Measurements from ENCODE around the gene ZNF488.

ZNF488 gene

GRCh38 chr10:47380341-47381102 is 3.6 kb downstream of the ZNF488 start:
- no peak overlapping the region for H3K9ac ChIP-seq (ENCODE audit: low read length)
- no peak for DNase-seq (ENCODE audit: low read depth)

GRCh38 chr10:47379901-47380300 is 4.2 kb downstream of the ZNF488 start:
- Histone ChIP-seq H3K27me3 (replicated peaks; ENCODE audit: control insufficient read depth, insufficient read depth, low read length) (peaks cover 56% of the 10 kb centered on the region), H3K9me3 (ENCODE audit: control insufficient read depth, low read length) (no peaks in the 10 kb centered on the region), H3K4me3 (ENCODE audit: low read length) (no peak overlapping the region), H3K36me3 (ENCODE audit: control insufficient read depth, insufficient read depth, low read length, severe bottlenecking) (no peaks in the 10 kb centered on the region), H3K9ac (ENCODE audit: low read length) (no peak overlapping the region), H3K4me1 (ENCODE audit: control insufficient read depth, insufficient read depth, low read length) (peaks cover 5% of the 10 kb centered on the region)
- DNase-seq (ENCODE audit: low read depth) = no peak

More at GRCh38 chr10:47380341-47381102, 3.6 kb downstream of the ZNF488 start:
- Histone ChIP-seq H3K27me3 (replicated peaks; ENCODE audit: control insufficient read depth, insufficient read depth, low read length) (peaks cover 56% of the 10 kb centered on the region), H3K4me1 (ENCODE audit: control insufficient read depth, insufficient read depth, low read length) (no peaks in the 10 kb centered on the region), H3K36me3 (ENCODE audit: control insufficient read depth, insufficient read depth, low read length, severe bottlenecking) (no peaks in the 10 kb centered on the region), H3K9me3 (ENCODE audit: control insufficient read depth, low read length) (no peaks in the 10 kb centered on the region), H3K4me3 (ENCODE audit: low read length) (no peak overlapping the region)

- H3K27me3 ChIP-seq (replicated peaks; ENCODE audit: control insufficient read depth, insufficient read depth, low read length) = peaks cover 56% of the 10 kb centered on the region
- no peak overlapping the region for H3K4me3 ChIP-seq (ENCODE audit: low read length)
- peaks cover 10% of the 10 kb centered on the region for H3K4me1 ChIP-seq (ENCODE audit: control insufficient read depth, insufficient read depth, low read length)
- H3K36me3 ChIP-seq (ENCODE audit: control insufficient read depth, insufficient read depth, low read length, severe bottlenecking) = no peaks in the 10 kb centered on the region
- no peak for DNase-seq (ENCODE audit: low read depth)
- no peak overlapping the region for H3K9ac ChIP-seq (ENCODE audit: low read length)
- no peaks in the 10 kb centered on the region for H3K9me3 ChIP-seq (ENCODE audit: control insufficient read depth, low read length)
These were observed 4.7 kb downstream of the ZNF488 start for GRCh38 chr10:47379445-47379785.

- Histone ChIP-seq H3K36me3 (ENCODE audit: control insufficient read depth, insufficient read depth, low read length, severe bottlenecking) (no peaks in the 10 kb centered on the region), H3K27me3 (replicated peaks; ENCODE audit: control insufficient read depth, insufficient read depth, low read length) (peaks cover 58% of the 10 kb centered on the region), H3K9ac (ENCODE audit: low read length) (no peak overlapping the region), H3K4me3 (ENCODE audit: low read length) (no peak overlapping the region), H3K9me3 (ENCODE audit: control insufficient read depth, low read length) (no peaks in the 10 kb centered on the region), H3K4me1 (ENCODE audit: control insufficient read depth, insufficient read depth, low read length) (peaks cover 12% of the 10 kb centered on the region)
- DNase-seq (ENCODE audit: low read depth) = no peak
These were observed 5.3 kb downstream of the ZNF488 start for GRCh38 chr10:47378606-47379444.

DNA sequence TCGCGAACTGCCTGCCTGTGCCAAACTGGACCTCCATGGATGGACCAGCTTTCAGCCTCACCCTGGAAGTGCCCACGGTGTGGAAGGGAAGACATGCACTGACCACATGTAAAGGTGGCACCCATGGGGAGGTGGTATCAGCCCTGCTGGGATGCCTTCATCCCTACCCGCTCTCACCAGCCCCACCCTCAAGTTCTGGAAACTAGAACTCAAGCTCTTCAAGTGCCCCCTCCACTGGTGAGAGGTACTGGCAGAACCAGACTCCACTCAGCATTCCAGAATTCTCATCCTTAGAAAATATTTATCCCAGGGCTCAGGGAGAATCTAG is 5.9 kb downstream of the ZNF488 start:
- Histone ChIP-seq H3K36me3 (ENCODE audit: control insufficient read depth, insufficient read depth, low read length, severe bottlenecking) (no peaks in the 10 kb centered on the region), H3K4me3 (ENCODE audit: low read length) (no peak overlapping the region), H3K27me3 (replicated peaks; ENCODE audit: control insufficient read depth, insufficient read depth, low read length) (peaks cover 56% of the 10 kb centered on the region), H3K9ac (ENCODE audit: low read length) (no peak overlapping the region), H3K4me1 (ENCODE audit: control insufficient read depth, insufficient read depth, low read length) (peaks cover 12% of the 10 kb centered on the region), H3K9me3 (ENCODE audit: control insufficient read depth, low read length) (no peaks in the 10 kb centered on the region)
- no peak for DNase-seq (ENCODE audit: low read depth)

- DNase-seq (ENCODE audit: low read depth) = no peak
- Histone ChIP-seq H3K36me3 (ENCODE audit: control insufficient read depth, insufficient read depth, low read length, severe bottlenecking) (no peaks in the 10 kb centered on the region), H3K9me3 (ENCODE audit: control insufficient read depth, low read length) (no peaks in the 10 kb centered on the region), H3K4me3 (ENCODE audit: low read length) (no peak overlapping the region), H3K27me3 (replicated peaks; ENCODE audit: control insufficient read depth, insufficient read depth, low read length) (peaks cover 52% of the 10 kb centered on the region), H3K9ac (ENCODE audit: low read length) (no peak overlapping the region), H3K4me1 (ENCODE audit: control insufficient read depth, insufficient read depth, low read length) (peaks cover 12% of the 10 kb centered on the region)
These were observed 7.4 kb downstream of the ZNF488 start for GRCh38 chr10:47376522-47377220.

DNA sequence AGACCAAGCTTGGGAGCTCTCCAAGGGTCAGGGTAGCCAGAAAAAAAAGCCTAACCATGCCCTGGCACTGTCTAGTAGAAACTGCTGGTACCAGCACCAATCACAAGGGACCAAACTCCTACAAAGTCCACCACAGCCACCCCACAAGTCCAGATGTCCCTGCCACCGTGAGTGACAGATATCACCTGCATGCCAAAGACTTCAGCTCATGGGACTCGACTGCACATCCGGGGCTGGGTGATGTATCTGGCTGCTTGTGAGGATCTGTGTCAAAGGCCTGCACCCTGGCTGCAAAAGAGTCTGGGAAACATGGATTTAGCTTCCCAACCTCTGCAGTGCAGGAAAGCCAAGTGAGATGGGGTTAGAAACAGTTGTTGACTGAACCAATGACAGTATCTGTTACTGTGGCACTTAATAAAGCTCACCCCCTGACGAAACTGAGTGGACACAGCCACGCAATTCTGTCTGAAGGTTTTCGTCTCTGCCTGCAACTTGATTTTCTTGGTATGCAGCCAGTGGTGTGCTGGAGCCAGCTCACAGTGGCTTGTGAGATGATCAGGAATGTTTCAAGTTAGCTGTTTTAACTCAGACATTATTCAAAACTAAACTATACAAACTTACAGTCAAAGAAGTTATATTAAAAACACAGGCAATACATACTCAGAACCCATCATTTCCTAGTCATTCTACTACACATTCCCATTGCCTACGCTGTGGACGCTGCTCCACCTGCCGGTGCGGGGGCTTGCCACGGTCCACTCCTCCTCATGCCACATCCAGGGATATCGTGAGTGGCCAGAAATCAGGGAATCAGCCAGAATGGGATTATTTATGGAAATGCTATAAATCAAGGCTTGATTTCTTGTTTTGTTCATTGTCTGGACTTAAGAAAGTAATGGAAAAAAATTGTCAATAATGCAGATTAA is 9.2 kb downstream of the ZNF488 start:
- peaks cover 36% of the 10 kb centered on the region for H3K27me3 ChIP-seq (replicated peaks; ENCODE audit: control insufficient read depth, insufficient read depth, low read length)
- no peaks in the 10 kb centered on the region for H3K36me3 ChIP-seq (ENCODE audit: control insufficient read depth, insufficient read depth, low read length, severe bottlenecking)
- H3K9me3 ChIP-seq (ENCODE audit: control insufficient read depth, low read length) = no peaks in the 10 kb centered on the region
- no peak overlapping the region for H3K4me3 ChIP-seq (ENCODE audit: low read length)
- peaks cover 12% of the 10 kb centered on the region for H3K4me1 ChIP-seq (ENCODE audit: control insufficient read depth, insufficient read depth, low read length)
- DNase-seq (ENCODE audit: low read depth) = peak; percentile 83
- H3K9ac ChIP-seq (ENCODE audit: low read length) = no peak overlapping the region

- no peak for DNase-seq (ENCODE audit: low read depth)
- H3K4me3 ChIP-seq (ENCODE audit: low read length) = no peak overlapping the region
- H3K36me3 ChIP-seq (ENCODE audit: control insufficient read depth, insufficient read depth, low read length, severe bottlenecking) = no peaks in the 10 kb centered on the region
- H3K4me1 ChIP-seq (ENCODE audit: control insufficient read depth, insufficient read depth, low read length) = peaks cover 12% of the 10 kb centered on the region
- no peak overlapping the region for H3K9ac ChIP-seq (ENCODE audit: low read length)
- peaks cover 20% of the 10 kb centered on the region for H3K27me3 ChIP-seq (replicated peaks; ENCODE audit: control insufficient read depth, insufficient read depth, low read length)
- no peaks in the 10 kb centered on the region for H3K9me3 ChIP-seq (ENCODE audit: control insufficient read depth, low read length)
These were observed 11.4 kb downstream of the ZNF488 start for GRCh38 chr10:47372726-47373125.

DNA sequence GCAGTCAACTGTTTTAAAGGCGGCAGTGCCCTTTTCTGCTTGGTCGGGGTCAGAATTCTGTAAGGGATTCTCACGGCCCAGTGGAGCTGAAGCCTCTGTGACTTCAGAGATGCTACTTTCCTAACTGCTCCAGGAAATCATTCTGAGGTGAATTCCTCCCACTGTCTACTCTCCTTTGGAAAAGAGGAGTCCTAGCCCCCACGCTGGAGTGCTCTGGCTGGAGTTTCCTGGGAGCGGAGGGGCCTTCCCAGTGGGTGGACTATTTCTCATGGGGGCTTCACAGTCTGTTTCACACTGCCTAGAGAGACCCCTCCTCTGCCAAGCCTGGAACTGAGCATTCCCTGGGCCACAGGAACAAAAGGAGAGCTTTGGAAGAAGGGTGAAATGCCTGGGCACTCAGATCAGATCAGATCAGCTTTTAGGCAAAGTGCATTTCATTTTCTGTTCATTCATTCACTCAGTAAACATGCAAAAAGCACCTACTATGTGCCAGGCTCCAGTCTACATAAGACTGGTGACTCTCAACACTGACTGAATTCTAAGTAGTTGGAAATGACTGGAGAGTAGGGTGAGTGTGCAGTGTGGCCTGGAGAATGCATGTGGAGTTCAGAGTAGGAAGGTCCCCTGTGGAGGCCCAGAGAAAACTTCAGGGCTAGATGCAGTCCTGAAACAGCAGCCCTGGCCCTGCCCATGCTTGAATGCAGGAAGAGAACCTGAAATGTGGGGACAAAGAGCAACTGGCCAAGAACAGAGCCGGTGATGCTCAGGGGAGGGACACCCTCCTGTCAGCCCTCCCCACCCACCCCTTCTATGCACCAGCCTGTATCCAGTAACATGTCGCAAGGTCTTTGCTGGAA is 12.2 kb downstream of the ZNF488 start:
- Histone ChIP-seq H3K36me3 (ENCODE audit: control insufficient read depth, insufficient read depth, low read length, severe bottlenecking) (no peaks in the 10 kb centered on the region), H3K9me3 (ENCODE audit: control insufficient read depth, low read length) (no peaks in the 10 kb centered on the region), H3K27me3 (replicated peaks; ENCODE audit: control insufficient read depth, insufficient read depth, low read length) (peaks cover 21% of the 10 kb centered on the region), H3K4me1 (ENCODE audit: control insufficient read depth, insufficient read depth, low read length) (peaks cover 12% of the 10 kb centered on the region), H3K4me3 (ENCODE audit: low read length) (no peak overlapping the region), H3K9ac (ENCODE audit: low read length) (no peak overlapping the region)
- no peak for DNase-seq (ENCODE audit: low read depth)

GRCh38 chr10:47370878-47371277 is 13.2 kb downstream of the ZNF488 start:
- peaks cover 19% of the 10 kb centered on the region for H3K27me3 ChIP-seq (replicated peaks; ENCODE audit: control insufficient read depth, insufficient read depth, low read length)
- no peaks in the 10 kb centered on the region for H3K36me3 ChIP-seq (ENCODE audit: control insufficient read depth, insufficient read depth, low read length, severe bottlenecking)
- no peaks in the 10 kb centered on the region for H3K9me3 ChIP-seq (ENCODE audit: control insufficient read depth, low read length)
- DNase-seq (ENCODE audit: low read depth) = no peak
- peaks cover 12% of the 10 kb centered on the region for H3K4me1 ChIP-seq (ENCODE audit: control insufficient read depth, insufficient read depth, low read length)
- H3K9ac ChIP-seq (ENCODE audit: low read length) = no peak overlapping the region
- H3K4me3 ChIP-seq (ENCODE audit: low read length) = no peak overlapping the region
